Retinal pigment epithelial cell (primary cell): ENCODE results near the gene SLC15A4.

ENCODE experiments used
- DNase-seq: peaks from one replicate; pipeline ENCODE4 v3.0.0-alpha.2; 2010; ENCODE audit warnings: low read depth
- H3K4me3 ChIP-seq: 2 replicates; pipeline ENCODE4 v1.5.1; 2011; ENCODE audit warnings: mild to moderate bottlenecking, low read length, control low read depth, moderate library complexity
- TF ChIP-seq, protein P1 (sequence below): conservative IDR thresholded peaks from 2 replicates; pipeline ENCODE4 v1.5.1; 2011; ENCODE audit warnings: low read depth, low read length, control low read depth, inconsistent platforms

The SLC15A4 gene

DNA sequence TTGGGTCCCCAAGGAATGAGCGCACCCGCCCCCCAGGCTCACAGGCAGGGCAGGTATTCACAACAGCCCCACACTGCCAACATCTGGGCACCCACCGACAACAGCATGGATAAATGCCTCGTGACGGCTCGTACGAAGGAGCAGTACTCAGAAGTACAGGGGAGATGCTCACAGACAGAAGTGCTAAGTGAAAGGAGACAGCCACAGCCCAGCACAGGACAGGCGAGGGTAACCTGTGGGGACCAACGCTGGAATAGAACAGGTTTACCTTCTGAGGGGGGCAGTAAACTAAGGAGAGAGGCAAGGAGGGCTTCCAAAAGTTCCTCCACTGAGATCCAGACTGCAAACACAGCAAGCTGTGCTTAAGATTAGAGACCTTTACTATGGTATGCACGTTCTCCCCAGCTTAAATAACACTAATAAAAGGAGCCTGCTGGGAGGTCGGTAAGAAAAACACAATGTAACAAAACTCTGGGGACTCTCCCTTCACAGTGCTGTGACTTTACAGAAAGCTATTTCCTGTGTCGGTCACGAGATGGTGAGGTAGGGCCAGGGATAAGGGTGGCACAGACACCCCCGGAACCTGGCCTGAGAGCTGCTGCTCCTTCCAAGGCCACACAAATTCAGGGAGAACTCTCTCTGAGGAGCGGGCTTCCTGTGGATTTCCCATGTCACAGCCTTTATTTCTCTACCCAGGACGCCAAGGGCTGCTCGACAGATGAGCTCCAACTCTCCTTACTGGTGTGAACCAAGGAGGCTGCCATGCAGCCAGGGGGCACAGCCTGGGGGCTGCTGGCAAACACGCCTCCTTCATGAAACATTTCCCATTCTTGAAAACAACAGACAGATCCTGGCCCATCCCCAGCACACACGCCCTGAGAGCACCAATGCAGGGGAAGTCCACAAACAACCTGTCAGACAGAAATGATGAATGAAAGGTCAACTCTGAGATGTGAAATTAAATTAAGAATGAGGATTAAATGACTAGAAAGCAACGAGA, 26.3 kb downstream of the SLC15A4 start:
- no peak overlapping the region for H3K4me3 ChIP-seq
- DNase-seq: peak; percentile 54
- TF ChIP-seq, protein P1, sequence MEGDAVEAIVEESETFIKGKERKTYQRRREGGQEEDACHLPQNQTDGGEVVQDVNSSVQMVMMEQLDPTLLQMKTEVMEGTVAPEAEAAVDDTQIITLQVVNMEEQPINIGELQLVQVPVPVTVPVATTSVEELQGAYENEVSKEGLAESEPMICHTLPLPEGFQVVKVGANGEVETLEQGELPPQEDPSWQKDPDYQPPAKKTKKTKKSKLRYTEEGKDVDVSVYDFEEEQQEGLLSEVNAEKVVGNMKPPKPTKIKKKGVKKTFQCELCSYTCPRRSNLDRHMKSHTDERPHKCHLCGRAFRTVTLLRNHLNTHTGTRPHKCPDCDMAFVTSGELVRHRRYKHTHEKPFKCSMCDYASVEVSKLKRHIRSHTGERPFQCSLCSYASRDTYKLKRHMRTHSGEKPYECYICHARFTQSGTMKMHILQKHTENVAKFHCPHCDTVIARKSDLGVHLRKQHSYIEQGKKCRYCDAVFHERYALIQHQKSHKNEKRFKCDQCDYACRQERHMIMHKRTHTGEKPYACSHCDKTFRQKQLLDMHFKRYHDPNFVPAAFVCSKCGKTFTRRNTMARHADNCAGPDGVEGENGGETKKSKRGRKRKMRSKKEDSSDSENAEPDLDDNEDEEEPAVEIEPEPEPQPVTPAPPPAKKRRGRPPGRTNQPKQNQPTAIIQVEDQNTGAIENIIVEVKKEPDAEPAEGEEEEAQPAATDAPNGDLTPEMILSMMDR: peak; percentile 4

DNA sequence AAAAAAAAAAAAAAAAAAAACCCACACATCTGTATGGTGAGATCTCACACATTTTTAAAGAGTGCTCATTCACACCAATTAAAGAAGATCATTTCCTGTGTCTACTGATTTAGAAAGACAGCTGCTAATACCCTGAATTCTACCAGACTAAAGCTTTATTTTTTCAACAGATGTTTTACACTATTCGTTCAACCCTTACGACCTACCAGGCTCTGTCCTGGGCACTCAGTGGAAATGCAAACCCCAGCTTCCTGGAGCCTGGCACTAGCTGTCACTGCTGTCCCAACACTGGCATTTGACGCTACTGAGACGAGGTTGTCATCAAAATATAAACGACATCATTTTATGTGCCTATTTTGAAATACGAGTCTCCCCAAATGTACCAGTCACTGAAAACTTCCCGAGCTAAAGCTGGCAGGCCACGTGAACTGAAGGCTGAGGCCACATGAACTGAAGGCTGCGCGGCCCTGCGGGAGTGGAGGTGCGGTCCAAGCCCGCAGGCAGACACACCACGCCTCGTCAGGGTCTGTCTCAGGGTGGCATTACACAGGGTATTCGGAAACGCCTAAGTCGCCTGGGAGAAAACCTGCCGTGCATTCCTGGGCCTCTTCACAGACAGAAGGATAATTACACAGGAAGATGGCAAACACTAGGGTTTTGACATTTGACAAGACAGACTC, 27.2 kb downstream of the SLC15A4 start:
- TF ChIP-seq, protein P1: no peak
- H3K4me3 ChIP-seq: no peak overlapping the region
- no peak for DNase-seq

DNA sequence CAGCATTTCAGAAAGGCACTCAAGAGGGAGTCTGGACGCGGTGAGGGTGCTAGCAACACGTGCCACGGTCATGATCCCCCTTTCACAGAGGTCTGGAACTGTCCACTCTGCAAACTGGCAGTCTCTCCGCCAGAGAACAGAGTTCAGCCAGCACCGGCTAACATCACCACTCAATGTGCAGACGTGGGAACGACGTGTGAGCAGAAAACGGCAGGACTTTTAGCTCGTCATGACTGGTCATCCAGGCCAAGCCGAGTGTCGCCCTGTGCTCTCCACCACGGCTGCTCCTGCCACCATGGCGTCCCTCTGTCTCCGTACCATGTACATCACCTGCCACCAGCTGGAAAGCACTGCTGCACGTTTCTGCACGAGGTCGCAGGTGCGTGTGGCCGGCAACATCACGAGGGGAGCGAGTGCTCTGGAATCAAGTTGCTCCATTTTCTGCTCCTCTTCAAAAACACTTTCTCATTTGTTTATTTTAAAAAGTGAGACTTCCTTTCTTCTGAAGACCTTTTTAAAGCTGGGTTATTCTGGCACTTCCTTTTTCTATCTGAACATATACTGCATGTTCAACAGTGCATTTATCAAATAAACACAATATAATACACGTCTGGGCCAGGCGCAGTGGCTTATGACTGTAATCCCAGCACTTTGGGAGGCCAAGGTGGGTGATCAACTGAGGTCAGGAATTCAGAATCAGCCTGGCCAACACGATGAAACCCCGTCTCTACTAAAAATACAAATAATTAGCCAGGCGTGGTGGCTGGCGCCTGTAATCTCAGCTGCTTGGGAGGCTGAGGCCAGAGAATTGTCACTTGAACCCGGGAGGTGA, 28.0 kb downstream of the SLC15A4 start:
- DNase-seq: no peak
- H3K4me3 ChIP-seq: no peak overlapping the region
- TF ChIP-seq, protein P1: no peak

DNA sequence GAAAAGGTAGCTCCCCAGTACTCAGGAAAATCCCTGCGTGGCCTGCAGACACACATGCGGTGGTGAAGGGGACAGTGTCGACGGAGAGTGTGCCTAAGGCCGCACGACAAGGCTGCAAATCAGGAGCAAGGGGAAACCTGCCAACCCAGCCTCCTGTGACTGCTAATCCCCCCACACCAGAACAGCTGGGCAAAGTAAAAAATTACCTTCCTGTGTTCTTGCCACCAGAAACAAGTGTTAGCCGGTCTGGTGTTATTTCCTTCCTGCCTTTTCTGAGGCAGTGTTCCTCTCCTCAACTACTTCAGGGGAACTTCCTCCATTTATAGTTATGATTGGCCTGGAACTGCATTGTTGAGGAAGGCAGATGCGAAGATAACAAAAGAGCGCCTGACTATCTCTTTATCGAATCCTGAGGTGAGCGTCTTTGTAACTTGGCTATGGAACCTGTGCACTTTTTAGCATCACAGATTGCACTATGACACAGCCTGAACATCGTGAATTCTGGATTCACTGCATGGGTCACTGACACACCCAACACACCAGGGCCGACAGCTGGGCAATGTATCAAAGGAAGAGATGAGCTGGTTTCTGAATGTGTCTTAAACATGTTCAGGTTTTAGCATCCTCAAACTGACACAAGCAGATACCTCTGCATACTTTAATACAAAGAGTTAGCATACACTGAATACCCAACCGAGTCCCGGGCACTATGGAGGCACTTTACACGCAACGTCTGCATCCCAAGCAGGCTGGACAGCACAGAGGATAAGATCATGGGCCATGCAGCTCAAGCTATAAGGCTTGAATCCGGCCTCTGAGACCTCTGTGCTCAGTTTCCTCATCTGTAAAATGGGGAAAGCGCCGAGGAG, 28.9 kb downstream of the SLC15A4 start:
- no peak overlapping the region for H3K4me3 ChIP-seq
- DNase-seq: no peak
- TF ChIP-seq, protein P1: no peak

DNA sequence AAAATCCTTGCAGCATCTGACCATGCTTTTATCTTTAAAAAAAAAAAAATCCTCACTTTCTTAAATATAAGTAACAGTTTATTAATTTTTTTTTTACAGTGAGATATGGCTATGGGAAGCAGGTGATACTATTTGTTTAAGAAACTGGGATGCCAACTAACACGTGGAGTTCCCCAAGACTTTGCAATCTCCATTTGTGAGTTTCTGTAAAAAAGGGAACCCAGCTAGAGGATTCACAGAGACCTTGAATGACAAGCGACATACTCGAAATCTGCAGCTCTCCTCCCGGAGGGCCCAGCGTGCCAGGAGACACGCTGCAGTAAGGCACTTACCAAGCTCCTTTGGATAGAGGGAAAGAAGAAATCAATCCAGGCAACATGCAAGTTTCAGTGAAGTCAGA, 30.1 kb downstream of the SLC15A4 start:
- TF ChIP-seq, protein P1: no peak
- no peak overlapping the region for H3K4me3 ChIP-seq
- no peak for DNase-seq

DNA sequence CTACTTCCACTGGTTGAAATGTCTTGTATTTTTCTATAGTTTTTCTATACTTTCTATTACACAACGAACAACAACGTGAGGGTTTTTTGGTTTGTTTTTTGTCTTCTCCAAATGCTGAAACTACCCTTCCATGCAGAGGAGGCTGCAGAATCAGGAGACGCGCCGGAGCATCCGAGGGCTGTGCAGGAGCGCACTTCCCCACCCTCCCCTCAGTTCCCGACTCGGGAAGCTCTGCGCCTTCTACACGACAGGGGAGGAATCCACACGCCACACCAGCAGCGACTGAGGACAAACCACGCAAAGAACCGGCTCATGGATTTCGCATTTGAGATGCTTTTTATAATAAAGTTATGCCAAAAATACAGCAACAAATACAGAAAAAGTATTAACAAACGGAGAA, 30.9 kb downstream of the SLC15A4 start:
- H3K4me3 ChIP-seq: no peak overlapping the region
- DNase-seq: no peak
- TF ChIP-seq, protein P1: no peak
